HG03575 (cell line): Measurements from ENCODE around the gene CDKN2B-AS1.

ENCODE experiments used
- ATAC-seq: cut with Tn5 transposase; IDR thresholded peaks from one replicate; pipeline ENCODE4 v1.9.1; 2021; ENCODE audit not compliant: unreplicated experiment, insufficient number of reproducible peaks, low FRiP score; ENCODE audit errors: extremely low read depth

CDKN2B-AS1 gene

DNA sequence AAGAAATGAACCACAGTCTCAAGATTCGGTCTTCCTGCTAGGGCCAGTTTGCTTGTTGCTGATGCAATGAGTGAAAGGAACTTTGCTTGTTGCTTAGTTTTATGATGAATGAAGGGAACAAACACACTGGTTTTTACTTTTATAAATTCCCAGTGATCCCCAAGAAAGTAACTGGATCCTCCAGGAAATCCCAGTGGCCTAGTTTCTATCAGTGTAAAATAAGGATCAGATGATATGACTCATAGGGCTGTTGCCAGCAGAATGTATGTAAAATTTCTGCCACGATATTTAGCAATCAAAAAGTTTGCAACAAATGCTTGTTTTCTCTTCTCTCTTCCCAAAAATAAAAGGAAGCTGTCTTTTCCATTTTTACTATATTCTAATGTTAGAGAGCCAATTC is 174.7 kb downstream of the CDKN2B-AS1 start:
- no peak for ATAC-seq

DNA sequence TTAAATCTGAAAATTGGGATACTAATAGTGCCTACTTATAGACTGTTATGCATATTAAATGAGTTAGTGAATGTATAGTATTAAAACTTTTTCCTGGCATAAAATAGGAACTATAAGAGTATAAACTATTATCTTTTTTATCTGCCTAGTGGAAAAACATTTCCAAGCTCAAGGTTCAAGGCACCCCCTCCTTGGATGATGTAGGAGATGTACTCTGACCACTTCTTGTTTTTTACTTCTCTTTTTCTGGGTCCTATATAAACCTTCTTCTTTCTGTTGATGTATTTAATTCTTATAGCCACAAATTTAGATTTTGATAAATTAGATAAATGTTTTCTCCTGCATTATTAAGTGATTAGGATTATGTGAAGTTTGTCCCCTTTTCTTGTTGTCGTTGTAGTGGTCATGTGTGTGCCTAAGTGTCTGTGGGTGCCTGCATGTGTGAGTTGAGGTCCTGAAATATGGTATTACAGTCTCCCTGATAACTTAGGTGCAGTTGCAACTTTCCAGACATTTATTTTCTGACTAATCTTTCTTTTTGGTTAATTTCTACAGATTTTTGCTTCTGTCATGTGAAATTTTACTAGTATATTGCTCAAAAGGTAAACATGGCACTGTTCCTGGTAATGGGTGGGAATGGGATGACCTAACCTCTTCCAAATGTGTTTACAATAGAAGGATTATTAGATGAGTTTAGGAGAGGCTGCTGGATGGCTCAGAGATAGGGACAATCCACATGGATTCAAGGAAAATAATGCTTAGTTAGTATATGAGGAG is 175.3 kb downstream of the CDKN2B-AS1 start:
- ATAC-seq = no peak
